Endodermal cell (in vitro differentiated cells): ENCODE data around the gene DPF3. TPM values are rescaled to one million over a fixed set of nuclear protein-coding genes. Genes with fewer than 3 reads are reported as not detected.

Source experiments
- DNase-seq: peaks from one replicate; pipeline ENCODE4 v3.0.0-alpha.2; 2017
- H3K27ac ChIP-seq: 2 replicates; pipeline ENCODE4 v1.5.1; 2013; ENCODE audit warnings: mild to moderate bottlenecking, low read depth, low read length, moderate library complexity
- H3K27me3 ChIP-seq: 2 replicates; pipeline ENCODE4 v1.6.1; 2013; ENCODE audit warnings: mild to moderate bottlenecking, low read length, moderate library complexity; ENCODE audit not compliant: insufficient read depth, control insufficient read depth, poor library complexity, severe bottlenecking
- H3K36me3 ChIP-seq: 2 replicates; pipeline ENCODE4 v1.7.0; 2013; ENCODE audit warnings: mild to moderate bottlenecking, low read length, moderate library complexity; ENCODE audit not compliant: control insufficient read depth, insufficient read depth
- H3K4me1 ChIP-seq: one replicate; pipeline ENCODE4 v1.7.0; 2013; ENCODE audit warnings: low read length; ENCODE audit not compliant: control insufficient read depth, insufficient read depth
- H3K4me3 ChIP-seq: 2 replicates; pipeline ENCODE4 v1.5.1; 2013; ENCODE audit warnings: mild to moderate bottlenecking, low read length, moderate library complexity
- H3K9ac ChIP-seq: 2 replicates; pipeline ENCODE4 v1.6.1; 2013; ENCODE audit warnings: mild to moderate bottlenecking, low read length, moderate library complexity; ENCODE audit not compliant: poor library complexity, severe bottlenecking; ENCODE audit errors: extremely low read depth
- H3K9me3 ChIP-seq: 2 replicates; pipeline ENCODE4 v1.6.1; 2013; ENCODE audit warnings: mild to moderate bottlenecking, low read length, moderate library complexity; ENCODE audit not compliant: control insufficient read depth
- H3K27ac Mint-ChIP-seq: 2 replicates; pipeline ENCODE4 v1.8.0; 2020; ENCODE audit warnings: mixed read lengths
- H3K27me3 Mint-ChIP-seq: 2 replicates; pipeline ENCODE4 v1.8.0; 2021; ENCODE audit warnings: mild to moderate bottlenecking, mixed read lengths; ENCODE audit not compliant: insufficient read depth
- H3K36me3 Mint-ChIP-seq: 2 replicates; pipeline ENCODE4 v1.8.0; 2020; ENCODE audit warnings: low read depth, mixed read lengths
- H3K4me1 Mint-ChIP-seq: 2 replicates; pipeline ENCODE4 v1.8.0; 2020; ENCODE audit warnings: mixed read lengths
- H3K4me3 Mint-ChIP-seq: 2 replicates; pipeline ENCODE4 v1.8.0; 2020; ENCODE audit warnings: mild to moderate bottlenecking, moderate library complexity, mixed read lengths
- H3K9me3 Mint-ChIP-seq: 2 replicates; pipeline ENCODE4 v1.8.0; 2020; ENCODE audit warnings: mild to moderate bottlenecking, mixed read lengths
- WGBS, 2 experiments: methylation state at CpG; one replicate each; pipeline versions ENCODE4 v1.1.5 to v1.1.7; 2013; ENCODE audit warnings: missing lambda C conversion rate in 2 of 2, mixed read lengths in 1 of 2; ENCODE audit not compliant: insufficient coverage in 1 of 2, insufficient read length in 1 of 2; 5-methylcytosine and 5-hydroxymethylcytosine counted together
- total RNA-seq, 2 donors: library from RNA; stranded (reverse); fragmentation: NEBNext Ultra II Directional in 1 of 2; extraction: Animal tissue kit (Norgen Biotek cat#: 25700) in 1 of 2; gene quantifications; 2 replicates in 1 of 2; 3 replicates in 1 of 2; pipeline ENCODE4 v1.2.1, GENCODE V29; 2021
- TF ChIP-seq, protein P1 (sequence below): fragments of 200-600 bp; sonication (generic); conservative IDR thresholded peaks from 2 replicates; pipeline ENCODE4 v1.5.0; 2021; ENCODE audit warnings: antibody characterized with exemption, mild to moderate bottlenecking

Gene DPF3
- total RNA-seq, 2 donors from 2014 or later, result not detected

DNA sequence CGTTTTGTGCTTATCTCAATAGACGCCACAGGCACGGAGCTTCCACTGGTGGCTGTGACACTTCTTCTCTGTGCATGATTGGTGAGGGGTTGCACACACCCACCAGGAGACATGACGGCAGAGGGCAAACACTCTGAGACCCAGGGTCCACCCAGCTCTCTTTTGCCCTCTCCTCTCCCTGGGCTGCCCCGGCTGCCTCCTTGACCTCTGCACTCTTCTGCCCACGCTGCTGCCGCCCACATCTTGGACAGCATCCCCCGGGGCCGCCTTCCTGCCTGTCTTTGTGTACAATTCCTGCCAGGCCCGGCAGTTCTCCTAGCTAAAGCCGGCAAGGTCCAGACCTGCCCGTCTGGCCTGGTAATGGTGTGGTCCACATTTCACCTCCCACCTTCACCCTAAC lies 44.7 kb downstream of the DPF3 start:
- no peak overlapping the region for H3K27ac ChIP-seq
- TF ChIP-seq, protein P1, sequence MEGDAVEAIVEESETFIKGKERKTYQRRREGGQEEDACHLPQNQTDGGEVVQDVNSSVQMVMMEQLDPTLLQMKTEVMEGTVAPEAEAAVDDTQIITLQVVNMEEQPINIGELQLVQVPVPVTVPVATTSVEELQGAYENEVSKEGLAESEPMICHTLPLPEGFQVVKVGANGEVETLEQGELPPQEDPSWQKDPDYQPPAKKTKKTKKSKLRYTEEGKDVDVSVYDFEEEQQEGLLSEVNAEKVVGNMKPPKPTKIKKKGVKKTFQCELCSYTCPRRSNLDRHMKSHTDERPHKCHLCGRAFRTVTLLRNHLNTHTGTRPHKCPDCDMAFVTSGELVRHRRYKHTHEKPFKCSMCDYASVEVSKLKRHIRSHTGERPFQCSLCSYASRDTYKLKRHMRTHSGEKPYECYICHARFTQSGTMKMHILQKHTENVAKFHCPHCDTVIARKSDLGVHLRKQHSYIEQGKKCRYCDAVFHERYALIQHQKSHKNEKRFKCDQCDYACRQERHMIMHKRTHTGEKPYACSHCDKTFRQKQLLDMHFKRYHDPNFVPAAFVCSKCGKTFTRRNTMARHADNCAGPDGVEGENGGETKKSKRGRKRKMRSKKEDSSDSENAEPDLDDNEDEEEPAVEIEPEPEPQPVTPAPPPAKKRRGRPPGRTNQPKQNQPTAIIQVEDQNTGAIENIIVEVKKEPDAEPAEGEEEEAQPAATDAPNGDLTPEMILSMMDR, result no peak
- no peak overlapping the region for H3K9ac ChIP-seq
- no peak for DNase-seq
- no peaks in the 10 kb centered on the region for H3K9me3 Mint-ChIP-seq
- H3K4me3 ChIP-seq, result no peak overlapping the region
- H3K27me3 Mint-ChIP-seq, result no peaks in the 10 kb centered on the region
- H3K9me3 ChIP-seq, result no peaks in the 10 kb centered on the region
- no peak overlapping the region for H3K4me3 Mint-ChIP-seq
- no peaks in the 10 kb centered on the region for H3K36me3 Mint-ChIP-seq
- no peaks in the 10 kb centered on the region for H3K36me3 ChIP-seq
- no peaks in the 10 kb centered on the region for H3K27me3 ChIP-seq
- WGBS, 2 experiments, result 88 to 95% methylated on average over 9 to 12 of the region's 12 CpGs
- H3K4me1 ChIP-seq, result no peaks in the 10 kb centered on the region
- no peak overlapping the region for H3K27ac Mint-ChIP-seq
- peaks cover 17% of the 10 kb centered on the region for H3K4me1 Mint-ChIP-seq

DNA sequence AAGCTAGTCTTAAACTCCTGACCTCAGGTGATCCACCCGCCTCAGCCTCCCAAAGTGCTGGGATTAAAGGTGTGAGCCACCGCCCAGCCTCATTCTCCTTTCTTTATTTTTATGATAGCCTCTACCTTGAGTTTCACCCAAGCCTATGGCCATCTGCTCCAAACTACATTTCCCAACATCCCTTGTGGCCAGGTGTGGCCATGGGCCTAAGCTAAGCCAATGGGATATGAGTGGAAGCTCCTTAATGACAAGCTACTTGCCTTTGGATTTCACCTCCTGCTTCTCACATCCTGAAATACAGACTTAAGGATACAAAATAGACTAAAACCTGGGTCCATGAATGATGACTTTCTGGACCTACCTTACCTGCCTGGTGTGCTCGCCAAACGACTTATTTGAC lies 46.2 kb downstream of the DPF3 start:
- H3K9ac ChIP-seq, result no peak overlapping the region
- H3K4me1 Mint-ChIP-seq, result peaks cover 17% of the 10 kb centered on the region
- WGBS, 2 experiments, result 95 to 100% methylated on average over 2 to 4 of the region's 4 CpGs

DNA sequence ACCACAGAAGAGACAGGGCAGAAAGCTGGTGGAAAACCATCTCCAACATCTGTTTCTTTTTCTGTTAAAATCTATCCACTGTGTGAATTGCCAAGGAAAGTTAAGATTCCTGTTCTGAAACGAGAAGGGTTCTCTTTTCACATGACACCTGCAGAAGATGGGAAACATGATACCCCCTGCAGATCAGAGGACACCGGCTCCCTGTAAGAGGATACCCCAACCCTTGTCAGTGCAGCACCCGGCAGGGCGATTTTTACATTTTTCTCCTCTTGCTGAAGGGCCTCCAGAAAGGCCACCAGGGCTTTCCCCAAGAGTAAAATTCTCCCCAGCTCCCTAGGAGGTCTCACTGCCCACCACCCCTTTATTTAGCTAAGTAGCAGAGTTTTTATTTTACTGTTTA lies 48.2 kb downstream of the DPF3 start:
- no peaks in the 10 kb centered on the region for H3K9me3 Mint-ChIP-seq
- no peaks in the 10 kb centered on the region for H3K27me3 Mint-ChIP-seq
- DNase-seq, result no peak
- 93% methylated on average over 4 of the region's 4 CpGs; no CpG with 5 or more reads in 1 of the 2 experiments for WGBS, 2 experiments
- TF ChIP-seq, protein P1, result no peak
- Histone ChIP-seq H3K27ac (no peak overlapping the region), H3K9me3 (no peaks in the 10 kb centered on the region), H3K27me3 (no peaks in the 10 kb centered on the region), H3K4me1 (no peaks in the 10 kb centered on the region), H3K9ac (no peak overlapping the region), H3K36me3 (no peaks in the 10 kb centered on the region), H3K4me3 (no peak overlapping the region)
- H3K27ac Mint-ChIP-seq, result no peak overlapping the region
- no peak overlapping the region for H3K4me3 Mint-ChIP-seq
- peaks cover 7% of the 10 kb centered on the region for H3K4me1 Mint-ChIP-seq
- H3K36me3 Mint-ChIP-seq, result no peaks in the 10 kb centered on the region

More for the DNA sequence above, 46.2 kb downstream of the DPF3 start:
- Mint-ChIP-seq H3K4me3 (no peak overlapping the region), H3K27ac (no peak overlapping the region), H3K9me3 (no peaks in the 10 kb centered on the region), H3K27me3 (no peaks in the 10 kb centered on the region), H3K36me3 (no peaks in the 10 kb centered on the region)
- Histone ChIP-seq H3K27me3 (no peaks in the 10 kb centered on the region), H3K4me3 (no peak overlapping the region), H3K36me3 (no peaks in the 10 kb centered on the region), H3K27ac (no peak overlapping the region), H3K9me3 (no peaks in the 10 kb centered on the region), H3K4me1 (no peaks in the 10 kb centered on the region)
- TF ChIP-seq, protein P1, result no peak
- DNase-seq, result peak; percentile 66
